NB4 (cell line): ENCODE measurements around the gene SULF2.

Source experiments
- DNase-seq: peaks from one replicate; pipeline ENCODE4 v3.0.0; 2010; ENCODE audit warnings: low read depth
- H3K4me3 ChIP-seq: one replicate; pipeline ENCODE4 v1.5.1; 2011; ENCODE audit warnings: mild to moderate bottlenecking, low read depth, low read length, moderate library complexity
- MYC ChIP-seq: IDR thresholded peaks from 2 replicates; pipeline ENCODE4 v1.6.1; 2011; ENCODE audit warnings: low read depth, low read length
- POLR2A ChIP-seq: IDR thresholded peaks from 2 replicates; pipeline ENCODE4 v1.6.1; 2011; ENCODE audit warnings: mild to moderate bottlenecking; ENCODE audit not compliant: insufficient read length; ENCODE audit errors: extremely low read depth
- TF ChIP-seq, protein P1 (sequence below): IDR thresholded peaks from one replicate; pipeline ENCODE4 v1.5.1; 2012; ENCODE audit warnings: low read depth, low read length
- TF ChIP-seq, protein P2 (sequence below): IDR thresholded peaks from 2 replicates; pipeline ENCODE4 v1.6.1; 2011; ENCODE audit warnings: low read depth, low read length

The SULF2 gene

DNA sequence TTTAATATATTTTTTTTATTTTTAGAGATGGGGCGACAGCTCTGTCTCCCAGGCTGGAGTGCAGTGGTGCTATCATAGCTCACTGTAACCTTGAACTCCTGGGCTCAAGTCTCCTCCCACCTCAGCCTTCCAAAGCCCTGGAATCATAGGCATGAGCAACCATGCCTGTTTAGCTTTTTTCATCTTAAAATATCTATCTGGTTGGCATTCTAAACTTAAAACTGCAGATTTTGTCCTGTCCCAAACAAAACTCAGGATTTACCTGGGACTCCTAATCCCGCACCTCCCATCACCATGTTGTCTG is 124.7 kb downstream of the SULF2 start:
- TF ChIP-seq POLR2A (no peak), MYC (no peak)
- TF ChIP-seq, protein P1, sequence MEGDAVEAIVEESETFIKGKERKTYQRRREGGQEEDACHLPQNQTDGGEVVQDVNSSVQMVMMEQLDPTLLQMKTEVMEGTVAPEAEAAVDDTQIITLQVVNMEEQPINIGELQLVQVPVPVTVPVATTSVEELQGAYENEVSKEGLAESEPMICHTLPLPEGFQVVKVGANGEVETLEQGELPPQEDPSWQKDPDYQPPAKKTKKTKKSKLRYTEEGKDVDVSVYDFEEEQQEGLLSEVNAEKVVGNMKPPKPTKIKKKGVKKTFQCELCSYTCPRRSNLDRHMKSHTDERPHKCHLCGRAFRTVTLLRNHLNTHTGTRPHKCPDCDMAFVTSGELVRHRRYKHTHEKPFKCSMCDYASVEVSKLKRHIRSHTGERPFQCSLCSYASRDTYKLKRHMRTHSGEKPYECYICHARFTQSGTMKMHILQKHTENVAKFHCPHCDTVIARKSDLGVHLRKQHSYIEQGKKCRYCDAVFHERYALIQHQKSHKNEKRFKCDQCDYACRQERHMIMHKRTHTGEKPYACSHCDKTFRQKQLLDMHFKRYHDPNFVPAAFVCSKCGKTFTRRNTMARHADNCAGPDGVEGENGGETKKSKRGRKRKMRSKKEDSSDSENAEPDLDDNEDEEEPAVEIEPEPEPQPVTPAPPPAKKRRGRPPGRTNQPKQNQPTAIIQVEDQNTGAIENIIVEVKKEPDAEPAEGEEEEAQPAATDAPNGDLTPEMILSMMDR, result no peak
- TF ChIP-seq, protein P2, sequence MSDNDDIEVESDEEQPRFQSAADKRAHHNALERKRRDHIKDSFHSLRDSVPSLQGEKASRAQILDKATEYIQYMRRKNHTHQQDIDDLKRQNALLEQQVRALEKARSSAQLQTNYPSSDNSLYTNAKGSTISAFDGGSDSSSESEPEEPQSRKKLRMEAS, result no peak
- no peak for DNase-seq
- no peak overlapping the region for H3K4me3 ChIP-seq

DNA sequence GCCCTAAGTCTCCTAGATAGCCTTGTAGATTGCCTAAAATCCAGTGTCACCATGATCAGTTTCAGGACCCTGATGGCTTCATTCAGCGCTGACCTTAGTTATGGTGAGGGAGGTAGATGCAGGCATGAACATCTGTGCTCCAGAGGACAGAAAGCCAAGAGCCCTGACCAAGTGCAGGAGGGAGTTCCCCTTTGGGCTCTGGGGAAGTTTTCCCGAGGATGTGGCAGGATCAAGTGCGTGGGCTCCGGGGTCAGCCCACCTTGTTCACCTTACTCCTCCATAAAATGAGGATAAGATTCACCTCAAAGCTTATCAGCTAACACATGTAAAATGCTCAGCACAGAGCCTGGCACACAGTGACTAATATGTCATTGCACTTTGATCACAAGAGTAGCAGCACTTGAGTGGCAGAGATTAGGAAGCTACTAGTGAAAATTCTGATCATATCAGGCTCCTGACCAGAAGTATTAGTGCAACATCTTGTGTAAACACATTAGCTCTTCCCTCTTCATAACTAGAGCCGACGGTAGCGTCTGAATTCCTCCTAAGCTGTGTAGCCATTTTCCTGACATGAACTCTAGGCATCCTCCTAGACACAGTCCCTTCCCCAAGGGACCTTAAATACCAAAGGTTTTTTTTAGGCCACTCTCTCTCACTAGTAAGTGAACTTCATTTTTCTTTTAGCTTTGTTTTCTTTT is 125.2 kb downstream of the SULF2 start:
- H3K4me3 ChIP-seq, result no peak overlapping the region
- TF ChIP-seq, protein P1, result no peak
- TF ChIP-seq, protein P2, result no peak
- TF ChIP-seq POLR2A (no peak), MYC (no peak)
- DNase-seq, result no peak

DNA sequence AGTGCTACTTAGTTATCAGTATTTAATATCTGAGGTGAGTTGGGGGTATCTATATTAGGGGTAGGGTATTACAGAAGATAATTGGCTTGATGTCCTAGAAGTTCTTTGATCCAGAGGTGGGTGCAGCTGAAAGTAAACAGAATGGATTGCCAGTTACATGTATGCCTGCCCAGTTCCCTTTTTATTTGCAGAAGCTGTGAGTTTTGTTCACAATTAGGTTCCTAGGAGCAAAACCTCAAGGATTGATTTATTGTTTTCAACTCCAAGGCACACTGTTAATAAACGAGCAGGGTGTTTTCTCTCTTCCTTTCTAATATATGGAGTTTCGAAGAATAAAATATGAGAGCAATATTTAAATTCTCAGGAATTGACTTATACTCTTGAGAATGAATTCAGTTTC is 129.0 kb downstream of the SULF2 start:
- no peak overlapping the region for H3K4me3 ChIP-seq
- TF ChIP-seq MYC, result no peak
- TF ChIP-seq POLR2A, result no peak
- TF ChIP-seq, protein P2, result no peak
- TF ChIP-seq, protein P1, result no peak
- DNase-seq, result peak; percentile 21

DNA sequence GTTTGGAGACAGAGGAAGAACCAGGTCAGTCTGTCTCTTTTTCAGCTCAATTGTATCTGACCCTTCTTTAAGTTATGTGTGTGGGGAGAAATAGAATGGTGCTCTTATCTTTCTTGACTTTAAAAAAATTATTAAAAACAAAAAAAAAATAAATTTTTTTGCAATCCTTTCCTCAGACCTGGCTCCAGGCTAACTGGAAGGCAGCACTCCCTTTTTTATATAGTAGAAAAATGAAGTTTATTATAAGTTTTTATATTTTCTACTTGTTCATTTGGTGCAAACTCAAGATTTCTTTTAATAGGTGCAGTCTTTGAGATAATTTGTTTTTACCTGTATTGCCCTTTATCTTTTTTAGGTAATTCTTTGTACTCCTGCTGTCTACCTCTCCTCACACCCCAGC is 129.6 kb downstream of the SULF2 start:
- H3K4me3 ChIP-seq, result no peak overlapping the region
- no peak for DNase-seq
- TF ChIP-seq, protein P1, result no peak
- TF ChIP-seq, protein P2, result no peak
- no peak for TF ChIP-seq POLR2A
- no peak for TF ChIP-seq MYC

DNA sequence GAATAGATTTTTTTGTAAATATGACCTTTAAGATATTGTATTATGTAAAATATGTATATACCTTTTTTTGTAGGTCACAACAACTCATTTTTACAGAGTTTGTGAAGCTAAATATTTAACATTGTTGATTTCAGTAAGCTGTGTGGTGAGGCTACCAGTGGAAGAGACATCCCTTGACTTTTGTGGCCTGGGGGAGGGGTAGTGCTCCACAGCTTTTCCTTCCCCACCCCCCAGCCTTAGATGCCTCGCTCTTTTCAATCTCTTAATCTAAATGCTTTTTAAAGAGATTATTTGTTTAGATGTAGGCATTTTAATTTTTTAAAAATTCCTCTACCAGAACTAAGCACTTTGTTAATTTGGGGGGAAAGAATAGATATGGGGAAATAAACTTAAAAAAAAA is 130.9 kb downstream of the SULF2 start:
- DNase-seq, result no peak
- H3K4me3 ChIP-seq, result no peak overlapping the region
- TF ChIP-seq POLR2A (no peak), MYC (no peak)
- TF ChIP-seq, protein P2, result no peak
- TF ChIP-seq, protein P1, result no peak

DNA sequence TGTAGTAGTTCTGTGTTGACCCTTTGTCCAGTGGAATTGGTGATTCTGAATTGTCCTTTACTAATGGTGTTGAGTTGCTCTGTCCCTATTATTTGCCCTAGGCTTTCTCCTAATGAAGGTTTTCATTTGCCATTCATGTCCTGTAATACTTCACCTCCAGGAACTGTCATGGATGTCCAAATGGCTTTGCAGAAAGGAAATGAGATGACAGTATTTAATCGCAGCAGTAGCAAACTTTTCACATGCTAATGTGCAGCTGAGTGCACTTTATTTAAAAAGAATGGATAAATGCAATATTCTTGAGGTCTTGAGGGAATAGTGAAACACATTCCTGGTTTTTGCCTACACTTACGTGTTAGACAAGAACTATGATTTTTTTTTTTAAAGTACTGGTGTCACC is 131.4 kb downstream of the SULF2 start:
- H3K4me3 ChIP-seq, result no peak overlapping the region
- TF ChIP-seq, protein P2, result no peak
- TF ChIP-seq POLR2A, result no peak
- no peak for TF ChIP-seq MYC
- TF ChIP-seq, protein P1, result no peak
- no peak for DNase-seq
